ENCODE measurements around the gene PRXL2B.

DNA sequence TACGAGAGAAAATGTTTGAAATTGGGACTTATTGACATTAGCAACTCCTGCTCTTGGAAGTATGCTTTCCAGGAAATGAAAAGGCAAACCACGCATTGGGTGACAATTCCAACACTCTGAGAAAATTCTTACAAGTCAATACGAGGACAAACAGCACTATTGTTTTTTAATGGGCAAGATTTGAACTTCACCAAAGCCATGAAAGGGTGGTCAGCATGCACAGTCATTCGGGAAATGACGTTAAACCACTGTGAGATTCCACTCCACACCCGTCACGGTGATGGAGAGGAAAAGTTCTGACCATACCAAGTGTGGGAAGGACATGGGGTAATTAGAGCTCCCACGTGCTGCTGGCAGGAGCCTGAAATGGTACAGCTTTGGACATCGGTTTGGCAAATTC lies 12.2 kb upstream of the PRXL2B start:
- TF ChIP-seq, protein P1, sequence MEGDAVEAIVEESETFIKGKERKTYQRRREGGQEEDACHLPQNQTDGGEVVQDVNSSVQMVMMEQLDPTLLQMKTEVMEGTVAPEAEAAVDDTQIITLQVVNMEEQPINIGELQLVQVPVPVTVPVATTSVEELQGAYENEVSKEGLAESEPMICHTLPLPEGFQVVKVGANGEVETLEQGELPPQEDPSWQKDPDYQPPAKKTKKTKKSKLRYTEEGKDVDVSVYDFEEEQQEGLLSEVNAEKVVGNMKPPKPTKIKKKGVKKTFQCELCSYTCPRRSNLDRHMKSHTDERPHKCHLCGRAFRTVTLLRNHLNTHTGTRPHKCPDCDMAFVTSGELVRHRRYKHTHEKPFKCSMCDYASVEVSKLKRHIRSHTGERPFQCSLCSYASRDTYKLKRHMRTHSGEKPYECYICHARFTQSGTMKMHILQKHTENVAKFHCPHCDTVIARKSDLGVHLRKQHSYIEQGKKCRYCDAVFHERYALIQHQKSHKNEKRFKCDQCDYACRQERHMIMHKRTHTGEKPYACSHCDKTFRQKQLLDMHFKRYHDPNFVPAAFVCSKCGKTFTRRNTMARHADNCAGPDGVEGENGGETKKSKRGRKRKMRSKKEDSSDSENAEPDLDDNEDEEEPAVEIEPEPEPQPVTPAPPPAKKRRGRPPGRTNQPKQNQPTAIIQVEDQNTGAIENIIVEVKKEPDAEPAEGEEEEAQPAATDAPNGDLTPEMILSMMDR (conservative IDR thresholded peaks at IDR 0.05; ENCODE audit: low read depth, low read length): no peak
- no peak for TF ChIP-seq EZH2 (IDR thresholded peaks at IDR 0.05; ENCODE audit: borderline replicate concordance, low read depth, low read length, poor library complexity, severe bottlenecking)
